Common myeloid progenitor, CD34-positive (primary cell): ENCODE data around the gene RNLS.

ENCODE experiments used
- CTCF ChIA-PET: fragments of 350-600 bp; sonication (Branson Sonifier 250); formaldehyde crosslinking; loops from one replicate; lab custom pipeline; 2021; ENCODE audit warnings: antibody characterized with exemption; lab: Charles Lee
- POLR2A ChIA-PET: fragments of 350-600 bp; sonication (Branson Sonifier 250); formaldehyde crosslinking; loops from one replicate; lab custom pipeline; 2021; ENCODE audit warnings: antibody characterized with exemption; lab: Charles Lee
- DNase-seq, 3 donors: peaks; one replicate each; pipeline versions ENCODE4 v3.0.0 to v3.0.0-alpha.2; 2013
- H3K27ac ChIP-seq, 2 experiments: 1 replicate in 1 of 2; 2 replicates in 1 of 2; pipeline ENCODE4 v1.7.0; 2013; ENCODE audit warnings: inconsistent platforms in 2 of 2, low read length in 2 of 2, mild to moderate bottlenecking in 2 of 2, low read depth in 1 of 2, moderate library complexity in 1 of 2; ENCODE audit not compliant: severe bottlenecking in 2 of 2, insufficient read depth in 1 of 2, poor library complexity in 1 of 2
- H3K27me3 ChIP-seq, 5 experiments: replicated peaks in 2 of 5; 1 replicate in 3 of 5; 2 replicates in 2 of 5; pipeline versions ENCODE4 v1.6.1 to v1.7.0; 2013; ENCODE audit warnings: low read length in 4 of 5, mild to moderate bottlenecking in 2 of 5, moderate library complexity in 2 of 5, inconsistent platforms in 1 of 5; ENCODE audit not compliant: insufficient read depth in 5 of 5, control insufficient read depth in 4 of 5
- H3K36me3 ChIP-seq, 4 experiments: 1 replicate in 2 of 4; 2 replicates in 2 of 4; pipeline versions ENCODE4 v1.6.1 to v1.7.0; 2013; ENCODE audit warnings: low read length in 3 of 4, control low read depth in 1 of 4, mild to moderate bottlenecking in 1 of 4; ENCODE audit not compliant: control insufficient read depth in 4 of 4, insufficient read depth in 4 of 4
- H3K4me1 ChIP-seq, 4 experiments: 1 replicate in 3 of 4; 2 replicates in 1 of 4; pipeline versions ENCODE4 v1.6.1 to v1.7.1; 2013; ENCODE audit warnings: low read length in 3 of 4, mild to moderate bottlenecking in 3 of 4, control low read depth in 1 of 4, inconsistent platforms in 1 of 4, moderate library complexity in 1 of 4; ENCODE audit not compliant: control insufficient read depth in 4 of 4, insufficient read depth in 4 of 4; ENCODE audit errors: control extremely low read depth in 1 of 4
- H3K4me3 ChIP-seq, 7 experiments: 1 replicate in 4 of 7; 2 replicates in 3 of 7; pipeline versions ENCODE4 v1.5.1 to v1.7.0; 2013; ENCODE audit warnings: mild to moderate bottlenecking in 7 of 7, low read length in 6 of 7, moderate library complexity in 6 of 7, inconsistent platforms in 2 of 7, low read depth in 2 of 7, control low read depth in 1 of 7; ENCODE audit not compliant: insufficient read depth in 4 of 7, control insufficient read depth in 1 of 7; ENCODE audit errors: extremely low read depth in 1 of 7
- H3K9me3 ChIP-seq, 5 experiments: 1 replicate in 4 of 5; 2 replicates in 1 of 5; pipeline versions ENCODE4 v1.6.1 to v1.7.1; 2013; ENCODE audit warnings: low read length in 4 of 5, mild to moderate bottlenecking in 2 of 5, inconsistent platforms in 1 of 5, low read depth in 1 of 5, moderate library complexity in 1 of 5; ENCODE audit not compliant: control insufficient read depth in 4 of 5, insufficient read depth in 2 of 5; ENCODE audit errors: control extremely low read depth in 1 of 5
- WGBS: methylation state at CpG from one replicate; pipeline ENCODE4 v1.1.5; 2013; ENCODE audit not compliant: insufficient coverage; 5-methylcytosine and 5-hydroxymethylcytosine counted together

Gene RNLS

DNA sequence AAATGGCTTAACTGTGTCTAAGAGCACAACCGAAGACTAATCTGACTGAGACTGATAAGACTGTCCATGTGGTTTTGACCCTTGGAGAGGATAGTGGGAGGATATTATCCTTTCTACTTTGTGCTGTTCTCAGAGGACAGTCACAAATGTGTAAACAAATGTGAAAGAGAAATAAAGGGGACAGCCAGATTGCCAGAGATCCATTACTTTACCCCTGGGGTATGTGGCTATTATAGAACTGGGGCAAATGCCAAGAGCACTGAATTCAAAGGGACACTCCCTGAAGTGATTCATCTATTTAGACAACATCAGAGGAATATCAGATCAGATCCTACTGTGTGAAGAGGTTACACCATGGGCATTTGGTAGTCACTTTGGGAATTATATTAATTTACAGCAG, 154.7 kb downstream of the RNLS start:
- H3K27ac ChIP-seq = no peak overlapping the region
- WGBS = 100% methylated on average over 1 of the region's 1 CpG
- CTCF ChIA-PET = no interaction called here
- H3K27me3 ChIP-seq = no peaks in the 10 kb centered on the region
- POLR2A ChIA-PET = no interaction called here
- DNase-seq = no peak
- H3K4me3 ChIP-seq = no peak overlapping the region
- no peaks in the 10 kb centered on the region for H3K9me3 ChIP-seq
- H3K36me3 ChIP-seq = no peaks in the 10 kb centered on the region
- H3K4me1 ChIP-seq = no peaks in the 10 kb centered on the region

DNA sequence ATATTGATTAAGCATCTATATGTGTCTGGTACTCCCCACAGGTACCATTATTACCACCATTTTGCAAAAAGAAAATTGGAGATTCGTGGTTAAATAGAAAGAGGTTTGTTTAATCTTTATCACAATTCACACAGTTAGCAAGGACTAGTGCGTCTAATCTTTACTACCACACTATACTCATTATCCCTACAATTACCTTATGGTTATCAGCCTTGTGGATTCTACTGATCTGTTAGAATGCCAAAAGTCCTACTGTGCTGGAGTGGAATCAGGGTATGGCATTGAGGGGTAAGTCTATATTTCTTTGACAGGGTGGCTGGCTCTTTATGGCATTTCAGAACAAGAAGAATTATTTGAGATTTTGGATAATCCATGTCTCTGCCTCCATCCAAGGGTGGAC, 156.1 kb downstream of the RNLS start:
- CTCF ChIA-PET = no interaction called here
- WGBS = no CpG with 5 or more reads among the region's 2 CpGs

GRCh38 chr10:88424881-88425280, 158.2 kb downstream of the RNLS start:
- no peaks in the 10 kb centered on the region for H3K36me3 ChIP-seq
- no peaks in the 10 kb centered on the region for H3K9me3 ChIP-seq
- CTCF ChIA-PET = interaction anchor here (0.6 to 1.4 kb wide), 2 partner anchors 140 to 573 kb away, joined by 3 to 4 read pairs; no protein-coding TSS in a partner anchor
- WGBS = 95% methylated on average over 2 of the region's 5 CpGs
- H3K27me3 ChIP-seq = no peaks in the 10 kb centered on the region
- H3K4me1 ChIP-seq = no peaks in the 10 kb centered on the region
- POLR2A ChIA-PET = no interaction called here
- no peak overlapping the region for H3K4me3 ChIP-seq
- no peak overlapping the region for H3K27ac ChIP-seq
- no peak for DNase-seq

More for the DNA sequence above, 156.1 kb downstream of the RNLS start:
- Histone ChIP-seq H3K4me3 (no peak overlapping the region), H3K27ac (no peak overlapping the region), H3K9me3 (no peaks in the 10 kb centered on the region), H3K4me1 (no peaks in the 10 kb centered on the region), H3K27me3 (no peaks in the 10 kb centered on the region), H3K36me3 (no peaks in the 10 kb centered on the region)
- DNase-seq = no peak
- POLR2A ChIA-PET = no interaction called here

GRCh38 chr10:88423732-88424131, 159.4 kb downstream of the RNLS start:
- POLR2A ChIA-PET = no interaction called here
- Histone ChIP-seq H3K27me3 (no peaks in the 10 kb centered on the region), H3K4me3 (no peak overlapping the region), H3K4me1 (no peaks in the 10 kb centered on the region), H3K36me3 (no peaks in the 10 kb centered on the region), H3K9me3 (no peaks in the 10 kb centered on the region), H3K27ac (no peak overlapping the region)
- CTCF ChIA-PET = no interaction called here
- DNase-seq = no peak

DNA sequence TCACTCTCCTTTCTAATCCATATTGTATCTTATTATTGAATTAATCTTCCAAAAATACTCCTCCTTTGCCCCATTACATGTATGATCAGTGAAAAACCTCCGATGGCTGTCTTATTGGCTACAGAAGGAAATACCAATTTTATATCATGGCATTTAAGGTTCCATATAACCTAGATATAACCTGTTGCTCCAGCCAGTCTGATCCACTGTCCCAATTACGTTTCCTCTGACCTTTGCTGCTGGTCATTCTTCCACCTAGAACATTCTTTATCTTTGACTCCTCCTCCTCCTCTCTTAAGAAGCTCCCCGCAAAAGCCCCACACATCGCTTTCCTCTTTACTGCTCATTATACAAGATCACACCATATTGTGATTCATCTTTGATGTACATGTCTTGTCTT, 161.5 kb downstream of the RNLS start:
- CTCF ChIA-PET = no interaction called here
- H3K27me3 ChIP-seq = no peaks in the 10 kb centered on the region

DNA sequence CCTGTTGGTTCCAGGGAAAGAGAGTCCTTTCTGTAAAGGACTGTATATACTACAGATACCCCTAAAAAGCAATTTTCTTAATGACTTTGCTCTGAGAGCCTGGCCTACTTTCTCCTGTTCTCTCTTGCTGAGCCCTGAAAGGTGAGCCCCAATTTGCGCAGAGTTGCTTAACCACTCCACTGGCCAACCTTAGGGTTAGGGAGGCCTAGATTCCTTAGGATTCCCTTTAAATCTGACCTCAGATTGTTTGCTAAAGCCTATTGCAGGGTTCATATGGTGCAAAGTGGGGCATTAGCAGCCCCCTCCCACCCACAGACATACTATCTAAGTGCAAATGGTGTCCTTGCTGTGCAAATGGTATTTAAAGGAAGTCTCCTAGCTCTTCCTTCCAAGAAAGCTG, 164.2 kb downstream of the RNLS start:
- Histone ChIP-seq H3K36me3 (no peaks in the 10 kb centered on the region), H3K27me3 (no peaks in the 10 kb centered on the region), H3K9me3 (no peaks in the 10 kb centered on the region), H3K27ac (no peak overlapping the region), H3K4me3 (no peak overlapping the region), H3K4me1 (peaks cover 0 to 17% (median 0%) of the 10 kb centered on the region in 4 experiments)
- CTCF ChIA-PET = interaction anchor here (1.1 kb wide), 1 partner anchor 9 kb away, joined by 3 read pairs; no protein-coding TSS in a partner anchor
- WGBS = 100% methylated on average over 1 of the region's 1 CpG
- DNase-seq = no peak
- POLR2A ChIA-PET = no interaction called here

More for the DNA sequence above, 161.5 kb downstream of the RNLS start:
- POLR2A ChIA-PET = no interaction called here
- no peak for DNase-seq
- no peak overlapping the region for H3K27ac ChIP-seq
- no peaks in the 10 kb centered on the region for H3K36me3 ChIP-seq
- no peaks in the 10 kb centered on the region for H3K4me1 ChIP-seq
- no peaks in the 10 kb centered on the region for H3K9me3 ChIP-seq
- 94% methylated on average over 2 of the region's 4 CpGs for WGBS
- no peak overlapping the region for H3K4me3 ChIP-seq

- no peak for DNase-seq
Measured at GRCh38 chr10:88417387-88418030, 165.6 kb downstream of the RNLS start.

More at GRCh38 chr10:88417387-88418030, 165.6 kb downstream of the RNLS start:
- no peaks in the 10 kb centered on the region for H3K27me3 ChIP-seq
- no peak overlapping the region for H3K4me3 ChIP-seq
- no peak overlapping the region for H3K27ac ChIP-seq
- no peaks in the 10 kb centered on the region for H3K36me3 ChIP-seq
- peaks cover 4 to 27% (median 5%) of the 10 kb centered on the region in 4 experiments for H3K4me1 ChIP-seq
- ChIA-PET POLR2A (no interaction called here), CTCF (interaction anchor here (0.6 kb wide), 1 partner anchor 521 kb away, joined by 3 read pairs; no protein-coding TSS in a partner anchor)
- 100% methylated on average over 1 of the region's 3 CpGs for WGBS
- H3K9me3 ChIP-seq = no peaks in the 10 kb centered on the region
